ENCODE results near the gene MAP2K3.

Gene MAP2K3

GRCh38 chr17:21287703-21288449, 3.4 kb downstream of the MAP2K3 start:
- no peaks in the 10 kb centered on the region for H3K9me3 ChIP-seq (ENCODE audit: insufficient read depth, low read depth, low read length)
- H3K27ac ChIP-seq (ENCODE audit: low read length), result no peak overlapping the region
- H3K4me1 ChIP-seq (ENCODE audit: insufficient read depth, low read length), result peaks cover 5% of the 10 kb centered on the region; the same call in 1 of the 2 replicates
- peaks cover 24% of the 10 kb centered on the region for H3K27me3 ChIP-seq (ENCODE audit: insufficient read depth, low read length)
- H3K36me3 ChIP-seq (ENCODE audit: insufficient read depth, low read depth, low read length), result no peaks in the 10 kb centered on the region
- no peak overlapping the region for H3K4me3 ChIP-seq (ENCODE audit: low read length)
- H3K9ac ChIP-seq (ENCODE audit: low read depth, low read length), result no peak overlapping the region

GRCh38 chr17:21288571-21289017, 4.1 kb downstream of the MAP2K3 start:
- no peaks in the 10 kb centered on the region for H3K36me3 ChIP-seq (ENCODE audit: insufficient read depth, low read depth, low read length)
- H3K27me3 ChIP-seq (ENCODE audit: insufficient read depth, low read length), result peaks cover 17% of the 10 kb centered on the region
- no peaks in the 10 kb centered on the region for H3K9me3 ChIP-seq (ENCODE audit: insufficient read depth, low read depth, low read length)
- H3K9ac ChIP-seq (ENCODE audit: low read depth, low read length), result no peak overlapping the region
- no peak overlapping the region for H3K27ac ChIP-seq (ENCODE audit: low read length)
- H3K4me1 ChIP-seq (ENCODE audit: insufficient read depth, low read length), result peaks cover 5% of the 10 kb centered on the region; the same call in 1 of the 2 replicates
- no peak overlapping the region for H3K4me3 ChIP-seq (ENCODE audit: low read length)

- Histone ChIP-seq H3K4me3 (ENCODE audit: low read length) (no peak overlapping the region), H3K9me3 (ENCODE audit: insufficient read depth, low read depth, low read length) (no peaks in the 10 kb centered on the region), H3K36me3 (ENCODE audit: insufficient read depth, low read depth, low read length) (no peaks in the 10 kb centered on the region), H3K27me3 (ENCODE audit: insufficient read depth, low read length) (0 out of 2 replicates have a peak, but pooled peaks cover 11% of the 10 kb centered on the region), H3K9ac (ENCODE audit: low read depth, low read length) (no peak overlapping the region), H3K27ac (ENCODE audit: low read length) (no peak overlapping the region), H3K4me1 (ENCODE audit: insufficient read depth, low read length) (peaks cover 5% of the 10 kb centered on the region; the same call in 1 of the 2 replicates)
Observed at GRCh38 chr17:21289175-21289901, 4.8 kb downstream of the MAP2K3 start.

- Histone ChIP-seq H3K9ac (ENCODE audit: low read depth, low read length) (no peak overlapping the region), H3K9me3 (ENCODE audit: insufficient read depth, low read depth, low read length) (no peaks in the 10 kb centered on the region), H3K4me1 (ENCODE audit: insufficient read depth, low read length) (peaks cover 5% of the 10 kb centered on the region; the same call in 1 of the 2 replicates), H3K27me3 (ENCODE audit: insufficient read depth, low read length) (0 out of 2 replicates have a peak, but pooled peaks cover 11% of the 10 kb centered on the region), H3K36me3 (ENCODE audit: insufficient read depth, low read depth, low read length) (no peaks in the 10 kb centered on the region), H3K4me3 (ENCODE audit: low read length) (no peak overlapping the region), H3K27ac (ENCODE audit: low read length) (no peak overlapping the region)
Observed at GRCh38 chr17:21289902-21290571, 5.5 kb downstream of the MAP2K3 start.

- H3K9ac ChIP-seq (ENCODE audit: low read depth, low read length), result no peak overlapping the region
- no peaks in the 10 kb centered on the region for H3K36me3 ChIP-seq (ENCODE audit: insufficient read depth, low read depth, low read length)
- no peak overlapping the region for H3K4me3 ChIP-seq (ENCODE audit: low read length)
- 0 out of 2 replicates have a peak, but pooled peaks cover 6% of the 10 kb centered on the region for H3K27me3 ChIP-seq (ENCODE audit: insufficient read depth, low read length)
- no peak overlapping the region for H3K27ac ChIP-seq (ENCODE audit: low read length)
- H3K9me3 ChIP-seq (ENCODE audit: insufficient read depth, low read depth, low read length), result no peaks in the 10 kb centered on the region
- H3K4me1 ChIP-seq (ENCODE audit: insufficient read depth, low read length), result no peaks in the 10 kb centered on the region; the same call in 1 of the 2 replicates
Observed at GRCh38 chr17:21291357-21291756, 6.8 kb downstream of the MAP2K3 start.

- Histone ChIP-seq H3K4me1 (ENCODE audit: insufficient read depth, low read length) (no peaks in the 10 kb centered on the region; the same call in 1 of the 2 replicates), H3K36me3 (ENCODE audit: insufficient read depth, low read depth, low read length) (no peaks in the 10 kb centered on the region), H3K4me3 (ENCODE audit: low read length) (no peak overlapping the region), H3K27me3 (ENCODE audit: insufficient read depth, low read length) (0 out of 2 replicates have a peak, but pooled peaks cover 6% of the 10 kb centered on the region), H3K9me3 (ENCODE audit: insufficient read depth, low read depth, low read length) (no peaks in the 10 kb centered on the region), H3K27ac (ENCODE audit: low read length) (no peak overlapping the region), H3K9ac (ENCODE audit: low read depth, low read length) (no peak overlapping the region)
Observed at GRCh38 chr17:21291862-21292261, 7.4 kb downstream of the MAP2K3 start.

GRCh38 chr17:21292867-21293830, 8.6 kb downstream of the MAP2K3 start:
- no peak overlapping the region for H3K27ac ChIP-seq (ENCODE audit: low read length)
- no peaks in the 10 kb centered on the region for H3K36me3 ChIP-seq (ENCODE audit: insufficient read depth, low read depth, low read length)
- no peaks in the 10 kb centered on the region for H3K4me1 ChIP-seq (ENCODE audit: insufficient read depth, low read length)
- no peak overlapping the region for H3K4me3 ChIP-seq (ENCODE audit: low read length)
- 0 out of 2 replicates have a peak, but pooled peaks cover 6% of the 10 kb centered on the region for H3K27me3 ChIP-seq (ENCODE audit: insufficient read depth, low read length)
- H3K9me3 ChIP-seq (ENCODE audit: insufficient read depth, low read depth, low read length), result no peaks in the 10 kb centered on the region
- H3K9ac ChIP-seq (ENCODE audit: low read depth, low read length), result no peak overlapping the region

- no peak overlapping the region for H3K9ac ChIP-seq (ENCODE audit: low read depth, low read length)
- H3K4me1 ChIP-seq (ENCODE audit: insufficient read depth, low read length), result no peaks in the 10 kb centered on the region
- H3K27me3 ChIP-seq (ENCODE audit: insufficient read depth, low read length), result 0 out of 2 replicates have a peak, but pooled peaks cover 6% of the 10 kb centered on the region
- no peaks in the 10 kb centered on the region for H3K9me3 ChIP-seq (ENCODE audit: insufficient read depth, low read depth, low read length)
- H3K27ac ChIP-seq (ENCODE audit: low read length), result no peak overlapping the region
- H3K36me3 ChIP-seq (ENCODE audit: insufficient read depth, low read depth, low read length), result peaks cover 1% of the 10 kb centered on the region
- no peak overlapping the region for H3K4me3 ChIP-seq (ENCODE audit: low read length)
Observed at GRCh38 chr17:21293831-21294210, 9.3 kb downstream of the MAP2K3 start.

- no peak overlapping the region for H3K9ac ChIP-seq (ENCODE audit: low read depth, low read length)
- H3K36me3 ChIP-seq (ENCODE audit: insufficient read depth, low read depth, low read length), result peaks cover 7% of the 10 kb centered on the region
- no peak overlapping the region for H3K27ac ChIP-seq (ENCODE audit: low read length)
Observed at GRCh38 chr17:21294321-21295035, 10.0 kb downstream of the MAP2K3 start.

More at GRCh38 chr17:21294321-21295035, 10.0 kb downstream of the MAP2K3 start:
- no peak overlapping the region for H3K4me3 ChIP-seq (ENCODE audit: low read length)
- no peaks in the 10 kb centered on the region for H3K4me1 ChIP-seq (ENCODE audit: insufficient read depth, low read length)
- H3K27me3 ChIP-seq (ENCODE audit: insufficient read depth, low read length), result 0 out of 2 replicates have a peak, but pooled peaks cover 6% of the 10 kb centered on the region
- H3K9me3 ChIP-seq (ENCODE audit: insufficient read depth, low read depth, low read length), result no peaks in the 10 kb centered on the region
